Measurements from ENCODE around the gene ANKRD62. TPM values are rescaled to one million over a fixed set of nuclear protein-coding genes. Genes with fewer than 3 reads are reported as not detected.

The ANKRD62 gene
- total and polyA plus RNA-seq, 4 donors, result under 0.01 TPM; not detected in 3

GRCh38 chr18:12053289-12053688 lies 40.4 kb upstream of the ANKRD62 start:
- WGBS, result 52% methylated on average over 2 of the region's 2 CpGs
- no peak overlapping the region for H3K27ac ChIP-seq (ENCODE audit: low read depth in 1 of 2, low read length in 2 of 2)
- no peak for DNase-seq (ENCODE audit: low spot score)
- H3K4me3 ChIP-seq (ENCODE audit: low read depth in 1 of 3, low read length in 3 of 3), result no peak overlapping the region
- H3K36me3 ChIP-seq (ENCODE audit: control insufficient read depth in 4 of 4, insufficient read depth in 3 of 4, low read depth in 1 of 4, low read length in 3 of 4), result no peaks in the 10 kb centered on the region
- H3K4me1 ChIP-seq (ENCODE audit: control insufficient read depth in 4 of 4, insufficient read depth in 4 of 4, low read length in 3 of 4), result no peaks in the 10 kb centered on the region
- TF ChIP-seq TAF1 (conservative IDR thresholded peaks at IDR 0.05) (no peak), GABPA (IDR thresholded peaks at IDR 0.05 in 1 of 2, conservative IDR thresholded peaks at IDR 0.05 in 1 of 2) (no peak)
- no peak overlapping the region for H3K9ac ChIP-seq (ENCODE audit: low read depth in 1 of 2, low read length in 2 of 2)
- H3K27me3 ChIP-seq (ENCODE audit: control insufficient read depth in 4 of 4, insufficient read depth in 4 of 4, low read length in 3 of 4), result no peaks in the 10 kb centered on the region
- no peaks in the 10 kb centered on the region for H3K9me3 ChIP-seq (ENCODE audit: control insufficient read depth in 4 of 4, low read length in 3 of 4)

- H3K27ac ChIP-seq (ENCODE audit: low read depth in 1 of 2, low read length in 2 of 2), result no peak overlapping the region
- no peaks in the 10 kb centered on the region for H3K27me3 ChIP-seq (ENCODE audit: control insufficient read depth in 4 of 4, insufficient read depth in 4 of 4, low read length in 3 of 4)
- H3K36me3 ChIP-seq (ENCODE audit: control insufficient read depth in 4 of 4, insufficient read depth in 3 of 4, low read depth in 1 of 4, low read length in 3 of 4), result no peaks in the 10 kb centered on the region
- no peaks in the 10 kb centered on the region for H3K4me1 ChIP-seq (ENCODE audit: control insufficient read depth in 4 of 4, insufficient read depth in 4 of 4, low read length in 3 of 4)
- TF ChIP-seq RAD21 (IDR thresholded peaks at IDR 0.05) (no peak), FOXA1 (IDR thresholded peaks at IDR 0.05) (no peak), YY1 (IDR thresholded peaks at IDR 0.05) (no peak), MAX (IDR thresholded peaks at IDR 0.05) (no peak), EGR1 (IDR thresholded peaks at IDR 0.05; ENCODE audit: low read depth in 2 of 2) (no peak), GABPA (IDR thresholded peaks at IDR 0.05 in 1 of 2, conservative IDR thresholded peaks at IDR 0.05 in 1 of 2) (no peak), SP1 (IDR thresholded peaks at IDR 0.05) (no peak), TAF1 (conservative IDR thresholded peaks at IDR 0.05) (no peak), RXRA (IDR thresholded peaks at IDR 0.05) (no peak), ZBTB33 (IDR thresholded peaks at IDR 0.05) (no peak), NR2F2 (IDR thresholded peaks at IDR 0.05) (no peak), JUND (IDR thresholded peaks at IDR 0.05) (no peak), HNF4G (IDR thresholded peaks at IDR 0.05) (no peak), CTCF (IDR thresholded peaks at IDR 0.05; ENCODE audit: low read depth, low read length, missing input control) (no peak), FOXA2 (IDR thresholded peaks at IDR 0.05) (no peak), HNF4A (conservative IDR thresholded peaks at IDR 0.05) (no peak)
- TF ChIP-seq, protein P1, sequence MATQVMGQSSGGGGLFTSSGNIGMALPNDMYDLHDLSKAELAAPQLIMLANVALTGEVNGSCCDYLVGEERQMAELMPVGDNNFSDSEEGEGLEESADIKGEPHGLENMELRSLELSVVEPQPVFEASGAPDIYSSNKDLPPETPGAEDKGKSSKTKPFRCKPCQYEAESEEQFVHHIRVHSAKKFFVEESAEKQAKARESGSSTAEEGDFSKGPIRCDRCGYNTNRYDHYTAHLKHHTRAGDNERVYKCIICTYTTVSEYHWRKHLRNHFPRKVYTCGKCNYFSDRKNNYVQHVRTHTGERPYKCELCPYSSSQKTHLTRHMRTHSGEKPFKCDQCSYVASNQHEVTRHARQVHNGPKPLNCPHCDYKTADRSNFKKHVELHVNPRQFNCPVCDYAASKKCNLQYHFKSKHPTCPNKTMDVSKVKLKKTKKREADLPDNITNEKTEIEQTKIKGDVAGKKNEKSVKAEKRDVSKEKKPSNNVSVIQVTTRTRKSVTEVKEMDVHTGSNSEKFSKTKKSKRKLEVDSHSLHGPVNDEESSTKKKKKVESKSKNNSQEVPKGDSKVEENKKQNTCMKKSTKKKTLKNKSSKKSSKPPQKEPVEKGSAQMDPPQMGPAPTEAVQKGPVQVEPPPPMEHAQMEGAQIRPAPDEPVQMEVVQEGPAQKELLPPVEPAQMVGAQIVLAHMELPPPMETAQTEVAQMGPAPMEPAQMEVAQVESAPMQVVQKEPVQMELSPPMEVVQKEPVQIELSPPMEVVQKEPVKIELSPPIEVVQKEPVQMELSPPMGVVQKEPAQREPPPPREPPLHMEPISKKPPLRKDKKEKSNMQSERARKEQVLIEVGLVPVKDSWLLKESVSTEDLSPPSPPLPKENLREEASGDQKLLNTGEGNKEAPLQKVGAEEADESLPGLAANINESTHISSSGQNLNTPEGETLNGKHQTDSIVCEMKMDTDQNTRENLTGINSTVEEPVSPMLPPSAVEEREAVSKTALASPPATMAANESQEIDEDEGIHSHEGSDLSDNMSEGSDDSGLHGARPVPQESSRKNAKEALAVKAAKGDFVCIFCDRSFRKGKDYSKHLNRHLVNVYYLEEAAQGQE (IDR thresholded peaks at IDR 0.05), result no peak
- TF ChIP-seq, protein P2, sequence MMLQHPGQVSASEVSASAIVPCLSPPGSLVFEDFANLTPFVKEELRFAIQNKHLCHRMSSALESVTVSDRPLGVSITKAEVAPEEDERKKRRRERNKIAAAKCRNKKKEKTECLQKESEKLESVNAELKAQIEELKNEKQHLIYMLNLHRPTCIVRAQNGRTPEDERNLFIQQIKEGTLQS (IDR thresholded peaks at IDR 0.05), result no peak
- no peak overlapping the region for H3K9ac ChIP-seq (ENCODE audit: low read depth in 1 of 2, low read length in 2 of 2)
- H3K4me3 ChIP-seq (ENCODE audit: low read depth in 1 of 3, low read length in 3 of 3), result no peak overlapping the region
- DNase-seq (ENCODE audit: low spot score), result no peak
- no peaks in the 10 kb centered on the region for H3K9me3 ChIP-seq (ENCODE audit: control insufficient read depth in 4 of 4, low read length in 3 of 4)
- WGBS, result 83% methylated on average over 14 of the region's 14 CpGs
These were observed 37.4 kb upstream of the ANKRD62 start for GRCh38 chr18:12056034-12056883.
